Jurkat, Clone E6-1 (cell line): ENCODE measurements around the gene TMEM60.
"Not testable (repeated sequence)": the region's sequence is repeated elsewhere in the genome, so short reads cannot be mapped to it uniquely, and the experiment has no call there.

Experiments used
- DNase-seq: peaks from one replicate; pipeline ENCODE4 v3.0.0-alpha.2; 2011; ENCODE audit warnings: low read depth, low spot score
- H3K4me3 ChIP-seq: 2 replicates; pipeline ENCODE4 v1.5.1; 2011; ENCODE audit warnings: mild to moderate bottlenecking, low read length, control low read depth, moderate library complexity

TMEM60 gene

GRCh38 chr7:77813180-77813579 lies 14.9 kb upstream of the TMEM60 start:
- H3K4me3 ChIP-seq: no peak overlapping the region
- DNase-seq: no peak

DNA sequence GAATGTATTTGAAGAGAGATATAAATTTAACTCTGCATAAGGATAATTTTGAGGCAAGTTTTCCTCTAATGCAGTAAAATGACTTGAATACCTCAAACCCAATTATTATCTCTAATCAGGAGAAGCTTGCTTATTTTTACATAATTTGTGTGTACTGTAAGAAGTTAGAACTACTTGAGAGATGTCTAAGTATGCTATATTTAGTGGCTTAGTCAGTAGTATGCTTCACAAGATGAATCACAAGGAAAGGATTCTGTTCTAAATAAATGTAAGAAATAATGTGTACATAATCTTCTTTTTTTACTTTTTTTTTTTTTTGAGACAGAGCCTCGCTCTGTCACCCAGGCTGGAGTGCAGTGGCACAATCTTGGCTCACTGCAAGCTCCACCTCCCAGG lies 14.1 kb upstream of the TMEM60 start:
- H3K4me3 ChIP-seq: no peak overlapping the region
- DNase-seq: no peak

DNA sequence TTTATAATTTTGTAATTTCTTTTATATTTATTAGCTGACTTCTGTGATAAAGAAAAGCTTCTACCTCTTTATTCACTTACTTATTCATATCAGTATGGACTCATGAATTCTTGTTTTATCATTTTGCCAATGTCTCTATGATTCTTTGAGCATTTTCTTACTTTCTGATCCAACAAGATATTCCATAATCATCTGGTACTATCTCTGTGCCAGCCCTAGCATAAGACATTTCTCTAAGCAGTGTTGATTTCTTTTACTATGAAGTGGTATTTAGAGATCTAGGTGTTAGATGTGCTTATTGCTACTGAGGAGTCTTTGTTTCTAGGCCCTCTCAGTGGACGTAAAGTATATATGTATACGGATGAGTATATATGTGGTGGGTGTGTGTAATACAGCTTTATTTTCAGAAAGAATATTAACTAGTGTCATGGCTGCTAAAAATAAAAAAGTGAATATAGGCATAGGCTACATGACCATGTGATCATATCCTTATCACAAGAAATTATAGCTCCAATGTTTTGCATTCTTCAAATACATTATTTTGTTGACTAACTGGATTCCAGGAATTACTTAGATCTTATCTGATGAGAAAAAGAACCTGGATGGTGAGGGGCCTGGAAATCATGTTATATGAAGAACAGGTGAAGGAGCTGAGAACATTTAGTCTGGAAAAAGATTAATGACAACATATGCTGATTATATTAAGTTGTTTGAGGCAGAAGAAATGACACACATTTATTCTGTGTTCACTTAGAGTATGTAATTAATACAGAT lies 13.5 kb upstream of the TMEM60 start:
- no peak for DNase-seq
- H3K4me3 ChIP-seq: no peak overlapping the region

GRCh38 chr7:77808517-77808916 lies 10.3 kb upstream of the TMEM60 start:
- no peak for DNase-seq
- no peak overlapping the region for H3K4me3 ChIP-seq

DNA sequence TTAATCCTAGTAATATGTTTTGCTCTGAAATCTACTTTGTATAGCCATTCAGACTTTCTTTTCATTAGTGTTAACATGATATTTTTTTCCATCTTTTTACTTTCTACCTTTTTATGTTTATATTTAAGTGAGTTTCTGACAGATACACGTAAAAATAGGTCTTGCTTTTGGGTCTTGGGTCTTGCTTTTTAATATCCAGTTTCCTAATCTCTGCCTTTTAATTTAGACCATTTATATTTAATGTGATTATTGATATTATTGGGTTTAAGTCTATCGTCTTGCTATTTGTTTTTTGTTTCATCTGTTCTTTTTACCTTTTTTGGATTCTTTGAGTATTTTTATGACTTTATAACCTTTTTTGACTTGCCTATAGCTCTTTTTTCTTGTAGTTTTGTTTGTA lies 8.2 kb upstream of the TMEM60 start:
- H3K4me3 ChIP-seq: no peak overlapping the region
- no peak for DNase-seq

DNA sequence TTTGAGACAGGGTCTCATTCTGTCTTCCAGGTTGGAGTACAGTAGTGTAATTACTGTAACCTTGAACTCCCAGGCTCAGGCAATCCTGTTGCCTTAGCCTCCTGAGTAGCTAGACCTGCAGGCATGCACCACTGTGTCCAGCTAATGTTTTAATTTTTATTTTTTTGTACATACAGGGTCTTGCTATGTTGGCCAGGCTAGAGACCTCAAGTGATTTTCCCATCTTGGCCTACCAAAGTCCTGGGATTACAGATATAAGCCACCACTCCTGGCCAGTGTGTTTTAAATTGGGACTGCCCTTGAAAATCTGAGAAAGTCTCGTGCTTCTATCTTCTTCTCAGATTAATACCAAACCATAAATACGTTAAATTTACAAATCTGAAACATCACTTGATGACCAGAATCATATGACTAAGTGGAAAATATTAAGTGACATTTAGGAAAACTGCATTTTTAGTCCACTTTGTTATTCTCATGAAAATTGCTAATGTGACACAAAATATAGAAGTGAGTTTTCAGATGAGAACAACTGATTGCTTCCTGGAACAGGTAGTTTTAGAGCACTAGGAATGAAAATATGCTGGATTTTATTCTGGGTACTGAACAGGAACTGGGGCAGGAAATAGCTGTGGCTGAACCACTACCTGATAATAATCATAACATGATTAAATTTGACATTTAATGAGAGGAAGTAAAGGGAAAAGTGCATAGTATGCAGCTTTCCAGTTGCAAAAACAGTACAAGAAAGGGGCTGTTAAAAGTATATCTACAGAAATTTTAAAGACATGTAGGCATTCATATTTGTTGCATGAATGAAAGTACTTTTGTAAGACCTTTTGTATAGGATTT lies 4.5 kb upstream of the TMEM60 start:
- no peak overlapping the region for H3K4me3 ChIP-seq
- peak; percentile 35 for DNase-seq

DNA sequence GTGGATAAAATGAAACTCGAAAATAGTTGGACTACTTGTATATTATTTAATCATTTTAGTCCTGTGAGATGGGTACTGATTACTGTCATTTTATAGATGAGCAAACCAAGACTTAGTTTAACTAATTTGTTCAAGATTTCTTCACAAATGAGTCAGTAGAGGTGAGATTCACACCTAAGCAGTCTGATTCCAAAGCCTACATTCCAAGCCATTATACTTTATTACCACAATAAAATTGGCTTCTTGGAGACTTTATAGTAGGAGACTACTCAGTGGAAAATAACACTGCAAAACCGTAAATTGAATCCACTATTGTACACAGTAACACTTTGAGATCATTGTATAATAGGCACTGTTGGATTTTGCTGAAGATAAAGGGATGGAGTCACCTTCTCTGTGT lies 2.5 kb upstream of the TMEM60 start:
- DNase-seq: no peak
- H3K4me3 ChIP-seq: no peak overlapping the region

GRCh38 chr7:77800158-77800557 lies 1.9 kb upstream of the TMEM60 start:
- DNase-seq: no peak
- peak overlapping the region; percentile 91; the same call in 1 of the 2 replicates for H3K4me3 ChIP-seq

- DNase-seq: peak; percentile 31
- peak overlapping the region; percentile 91 for H3K4me3 ChIP-seq
Measured at GRCh38 chr7:77799078-77799964, 1.1 kb upstream of the TMEM60 start.

DNA sequence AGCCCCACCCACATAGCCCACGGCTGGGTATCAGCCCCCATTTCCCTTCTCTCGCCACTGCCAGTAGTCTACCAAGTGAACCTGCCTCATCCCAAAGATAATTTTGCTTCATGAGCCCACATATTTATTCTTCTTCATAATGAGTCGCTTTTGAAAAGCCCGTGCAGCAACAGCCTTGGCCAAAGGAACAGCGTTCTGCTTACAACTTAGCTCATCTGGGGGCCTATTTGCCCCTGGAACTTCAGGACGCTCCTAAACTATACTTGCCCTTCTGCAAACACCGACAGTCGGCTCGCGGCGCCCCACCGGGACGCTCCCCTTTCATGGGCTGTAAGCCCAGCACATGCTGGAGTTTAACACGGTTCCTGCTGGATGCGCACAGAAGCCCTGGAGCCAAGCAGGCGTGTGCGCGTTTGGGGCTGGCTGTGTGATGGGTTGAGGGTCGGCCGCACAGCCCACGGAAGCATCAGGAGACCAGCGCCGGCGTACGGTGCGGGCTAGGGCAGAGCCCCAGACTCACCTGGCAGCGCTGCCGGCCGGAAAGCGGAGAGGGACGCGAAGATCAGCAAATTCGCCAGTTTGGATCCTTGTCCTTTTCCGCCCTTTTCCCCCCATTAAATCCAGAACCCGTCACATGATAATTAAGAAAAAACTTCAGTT lies 370 bp downstream of the TMEM60 start:
- DNase-seq: no peak
- peak overlapping the region; percentile 91 for H3K4me3 ChIP-seq

DNA sequence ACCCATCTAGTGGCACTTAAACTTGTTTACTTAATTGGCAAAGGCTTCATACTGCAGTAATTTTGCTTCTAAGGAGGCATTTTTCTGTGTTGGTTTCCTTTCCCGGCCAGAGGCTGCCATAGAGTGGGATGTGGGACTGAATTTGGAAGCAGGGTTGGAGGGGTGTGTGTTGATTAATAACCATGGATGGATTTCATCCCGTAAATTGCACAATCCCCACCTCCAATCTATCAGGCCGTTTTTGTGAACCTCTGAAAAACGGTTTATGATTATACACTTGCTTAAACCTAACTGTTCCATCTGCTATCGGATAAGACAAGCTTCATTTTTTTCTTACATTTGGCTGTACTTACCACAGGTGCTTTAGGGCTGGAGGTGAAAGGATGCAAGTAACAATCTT lies 1.3 kb downstream of the TMEM60 start:
- DNase-seq: no peak
- H3K4me3 ChIP-seq: peak overlapping the region; percentile 91

DNA sequence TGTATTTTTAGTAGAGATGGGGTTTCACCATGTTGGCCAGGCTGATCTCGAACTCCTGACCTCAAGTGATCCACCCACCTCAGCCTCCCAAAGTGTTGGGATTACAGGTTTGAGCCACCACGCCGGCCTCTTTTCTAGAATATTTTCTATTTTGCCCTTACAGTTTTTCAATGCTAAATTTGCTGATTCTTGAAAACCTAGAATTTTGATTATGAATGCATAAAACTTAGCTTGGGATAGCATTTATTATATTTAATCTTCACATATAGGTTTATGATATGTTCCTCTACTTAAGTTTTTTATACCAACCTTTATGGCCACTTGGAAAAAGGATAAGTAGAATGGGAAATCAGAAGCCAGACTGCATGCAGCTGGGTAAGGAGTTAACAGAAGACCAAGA lies 2.1 kb downstream of the TMEM60 start:
- no peak for DNase-seq
- H3K4me3 ChIP-seq: no peak overlapping the region

GRCh38 chr7:77794000-77794399 lies 4.2 kb downstream of the TMEM60 start:
- H3K4me3 ChIP-seq: no peak overlapping the region
- no peak for DNase-seq

GRCh38 chr7:77791956-77792355 lies 6.3 kb downstream of the TMEM60 start:
- H3K4me3 ChIP-seq: no peak overlapping the region
- no peak for DNase-seq

DNA sequence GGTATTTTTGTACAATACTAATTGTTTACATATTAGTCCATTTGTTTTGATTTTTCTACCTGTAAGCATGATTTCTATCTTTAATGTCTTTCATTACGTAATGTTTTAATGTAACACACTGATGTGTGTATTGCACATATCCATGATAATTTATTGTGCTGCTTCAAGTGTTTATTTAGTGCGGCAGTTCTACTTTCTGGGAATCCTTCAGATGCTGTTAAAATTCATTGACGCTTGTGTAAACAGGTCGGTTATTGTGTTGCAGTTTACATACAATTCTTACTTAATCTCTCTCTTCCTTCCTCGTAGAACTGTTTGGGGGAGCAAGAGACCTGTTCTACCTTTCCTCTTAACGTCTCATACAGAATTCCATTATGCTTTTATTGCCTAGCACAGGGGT lies 6.9 kb downstream of the TMEM60 start:
- DNase-seq: no peak
- no peak overlapping the region for H3K4me3 ChIP-seq

GRCh38 chr7:77788327-77788902 lies 9.8 kb downstream of the TMEM60 start:
- no peak overlapping the region for H3K4me3 ChIP-seq
- DNase-seq: no peak

- H3K4me3 ChIP-seq: no peak overlapping the region
- no peak for DNase-seq
Measured at GRCh38 chr7:77786741-77787140, 11.5 kb downstream of the TMEM60 start.

GRCh38 chr7:77786018-77786417 lies 12.2 kb downstream of the TMEM60 start:
- DNase-seq: no peak

GRCh38 chr7:77784426-77784825 lies 13.8 kb downstream of the TMEM60 start:
- not testable (repeated sequence) for DNase-seq, H3K4me3 ChIP-seq

More at GRCh38 chr7:77786018-77786417, 12.2 kb downstream of the TMEM60 start:
- no peak overlapping the region for H3K4me3 ChIP-seq
